ENCODE results near the gene TMEM115.

Gene TMEM115

DNA sequence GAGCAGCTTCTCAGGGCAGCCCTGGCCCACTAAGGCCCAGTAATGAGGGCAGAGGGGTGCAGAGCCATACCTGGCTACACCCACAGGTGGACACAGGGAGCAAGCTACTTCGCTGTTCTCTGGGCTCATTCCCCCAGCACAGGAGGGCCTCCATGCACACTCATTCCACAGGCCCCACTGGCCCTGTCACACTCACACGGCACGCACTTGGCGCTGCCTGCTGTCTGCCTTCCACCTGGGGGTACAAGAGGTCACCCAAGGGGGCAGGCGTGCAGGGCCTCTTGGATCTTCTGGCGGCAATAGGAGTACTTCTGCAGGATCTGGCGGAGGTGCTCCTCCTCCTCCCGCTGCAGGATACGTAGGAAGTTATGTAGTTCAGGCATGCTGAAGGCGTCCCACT lies 29.0 kb downstream of the TMEM115 start:
- no peak for DNase-seq

DNA sequence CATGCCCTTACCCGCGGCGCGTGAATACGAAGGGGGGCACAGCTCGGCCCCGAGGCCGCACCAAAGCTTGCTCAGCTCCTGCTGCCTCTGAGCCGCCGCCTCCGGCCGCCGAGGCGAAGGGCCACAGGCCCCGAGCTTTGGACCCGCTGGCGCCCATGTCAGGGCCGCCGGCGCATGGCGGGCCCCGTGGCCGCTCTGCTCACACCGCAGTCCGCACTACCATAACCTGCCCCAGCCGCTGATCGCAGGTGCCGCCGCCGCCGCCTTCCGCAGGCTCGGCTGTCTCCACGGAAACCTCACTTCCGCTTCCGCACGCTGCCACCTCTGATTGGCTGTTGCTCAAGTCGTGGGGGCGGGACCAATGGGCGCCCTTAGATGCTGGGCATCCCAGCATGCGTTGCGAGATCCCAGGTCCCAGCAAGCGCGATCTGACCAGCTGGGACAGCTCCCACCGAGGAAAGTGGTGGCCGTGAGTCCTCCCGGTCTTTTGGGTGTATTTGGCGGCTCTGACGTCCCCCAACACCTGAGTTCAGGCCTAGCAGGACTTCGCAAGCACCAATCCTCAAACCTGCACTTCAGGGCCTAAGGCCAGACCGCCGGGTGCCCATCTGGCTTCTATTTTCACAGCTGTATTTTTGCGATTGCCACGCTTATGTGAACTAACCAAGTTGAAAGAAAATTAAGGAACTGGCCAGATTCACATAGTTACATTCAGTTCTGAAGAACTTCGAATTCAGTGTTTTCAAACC lies 31.2 kb downstream of the TMEM115 start, which contains the start of gene TUSC2:
TSS of gene TUSC2 (minus strand) at position 281 of the 749 bp plus-strand sequence. CDS start at position 157, 124 bp downstream.
- DNase-seq, result peak; percentile 90

DNA sequence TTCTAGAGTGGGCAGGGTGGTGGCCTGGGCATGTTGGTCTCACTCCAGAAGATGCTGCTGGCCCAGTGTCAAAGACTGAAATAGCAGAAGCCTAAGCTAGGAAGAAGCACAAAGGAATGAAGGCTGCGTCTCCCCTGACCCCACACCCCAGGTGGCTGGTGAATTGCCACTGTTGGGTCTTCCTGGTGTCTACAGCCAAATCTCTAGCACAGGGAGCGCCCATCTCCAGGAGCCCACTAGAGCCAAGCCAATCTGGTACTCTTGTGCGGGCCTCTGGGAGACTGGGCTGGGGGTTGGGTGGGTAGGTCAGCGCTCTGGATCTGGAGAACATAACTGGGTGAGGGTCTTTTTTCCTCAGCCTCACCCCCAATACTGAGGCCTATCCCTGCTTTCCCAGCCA lies 32.2 kb downstream of the TMEM115 start:
- DNase-seq, result no peak

DNA sequence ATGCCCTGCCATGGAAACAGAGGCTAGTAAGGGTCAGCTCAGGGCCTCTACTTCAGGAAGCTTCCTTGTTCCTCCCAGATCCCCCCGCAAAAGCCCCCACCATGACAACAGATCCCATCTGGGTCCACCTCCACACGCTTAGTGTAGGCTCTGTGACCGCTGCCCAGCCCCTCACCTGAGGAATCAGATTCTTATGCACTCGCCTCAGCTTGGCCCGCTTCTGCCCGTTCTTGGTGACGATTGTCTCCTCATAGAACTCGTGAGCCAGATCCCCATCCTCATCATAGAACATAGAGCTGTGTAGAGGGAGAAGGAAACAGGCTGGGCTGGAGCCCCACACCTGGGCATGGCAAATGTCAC lies 33.2 kb downstream of the TMEM115 start:
- DNase-seq, result no peak

DNA sequence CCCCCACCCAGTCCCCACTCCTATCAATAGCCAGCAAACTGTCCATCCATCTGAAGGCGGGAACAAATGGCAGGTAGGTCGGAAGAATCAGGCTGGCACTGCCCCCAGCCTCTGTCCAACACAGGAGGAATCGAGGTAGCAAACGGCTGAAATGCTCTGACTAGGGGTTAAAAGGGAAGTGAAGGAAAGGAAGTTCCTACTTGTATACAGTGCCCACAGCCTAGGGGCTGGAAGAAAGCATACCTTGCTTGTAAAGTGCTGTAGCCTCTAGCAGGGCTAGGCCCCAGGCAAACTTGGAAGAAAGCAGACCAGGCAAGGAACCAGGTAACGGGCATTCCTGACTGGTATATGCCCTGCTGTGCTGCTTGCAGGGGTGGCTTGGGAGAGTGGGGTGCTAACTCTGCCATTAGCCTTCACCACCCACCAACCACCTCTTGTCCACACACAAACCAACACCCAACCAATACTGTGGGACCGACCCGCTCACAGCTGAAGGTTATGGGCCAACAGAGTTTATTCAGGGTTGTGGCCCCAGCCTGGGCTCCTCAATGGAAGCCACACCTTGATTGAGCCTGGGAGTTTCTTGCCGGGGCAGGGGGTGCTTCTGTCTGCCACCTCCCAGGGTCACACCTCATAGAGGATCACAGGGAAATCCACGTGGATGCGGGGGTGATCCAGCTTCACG lies 33.7 kb downstream of the TMEM115 start:
- no peak for DNase-seq

DNA sequence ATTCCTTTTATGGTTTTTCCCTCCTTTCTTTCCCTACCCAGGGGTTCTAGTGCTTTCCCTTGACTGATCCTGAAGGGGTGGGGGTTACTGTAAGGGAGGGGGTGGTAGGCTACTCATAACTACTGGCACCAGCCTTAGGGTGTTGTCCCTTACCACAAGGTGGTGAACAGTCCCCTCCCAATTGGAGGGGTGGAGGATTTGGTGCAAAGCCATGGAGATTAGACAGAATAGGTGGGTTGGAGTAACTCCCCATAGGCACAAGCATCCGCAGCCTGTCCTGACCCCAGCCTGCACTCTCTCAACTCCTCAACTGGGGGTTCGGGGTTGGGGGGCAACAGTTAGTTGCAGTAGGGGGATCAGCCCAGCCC lies 34.2 kb downstream of the TMEM115 start:
- no peak for DNase-seq

DNA sequence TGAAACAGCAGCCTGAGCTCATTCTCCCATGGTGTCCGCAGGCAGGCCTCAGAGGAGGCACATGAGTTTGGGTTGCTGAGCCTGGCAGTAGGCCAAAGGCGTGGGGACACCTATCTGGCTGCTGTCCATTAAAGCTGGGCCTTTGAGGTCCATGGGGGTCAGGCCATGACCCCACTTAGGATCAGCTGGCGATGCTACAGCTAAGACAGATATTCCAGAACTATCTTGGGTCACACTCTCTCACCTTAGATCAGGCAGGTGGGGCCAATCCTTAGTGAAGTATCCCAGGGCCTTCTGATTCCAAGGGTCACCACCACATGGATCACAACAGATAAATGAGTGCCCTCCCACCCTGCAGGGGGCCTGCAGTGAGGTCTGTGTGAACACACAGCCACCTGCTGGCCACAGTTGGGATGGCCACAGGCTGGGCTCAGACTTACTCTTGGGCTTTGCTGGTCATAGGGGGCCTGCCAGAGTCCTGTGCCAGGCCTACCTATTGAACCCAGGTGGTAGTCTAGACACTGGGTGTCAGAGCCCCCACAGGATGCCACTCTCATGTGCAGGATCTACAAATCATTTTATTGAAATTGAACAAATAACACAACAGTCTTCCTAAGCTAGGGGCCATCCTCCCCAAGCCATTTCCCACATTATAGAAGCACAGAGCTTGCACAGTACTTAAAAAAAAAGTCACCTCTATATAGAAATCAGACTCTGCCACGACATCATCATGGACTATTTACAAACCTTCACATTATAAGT lies 34.8 kb downstream of the TMEM115 start:
- DNase-seq, result peak; percentile 32

DNA sequence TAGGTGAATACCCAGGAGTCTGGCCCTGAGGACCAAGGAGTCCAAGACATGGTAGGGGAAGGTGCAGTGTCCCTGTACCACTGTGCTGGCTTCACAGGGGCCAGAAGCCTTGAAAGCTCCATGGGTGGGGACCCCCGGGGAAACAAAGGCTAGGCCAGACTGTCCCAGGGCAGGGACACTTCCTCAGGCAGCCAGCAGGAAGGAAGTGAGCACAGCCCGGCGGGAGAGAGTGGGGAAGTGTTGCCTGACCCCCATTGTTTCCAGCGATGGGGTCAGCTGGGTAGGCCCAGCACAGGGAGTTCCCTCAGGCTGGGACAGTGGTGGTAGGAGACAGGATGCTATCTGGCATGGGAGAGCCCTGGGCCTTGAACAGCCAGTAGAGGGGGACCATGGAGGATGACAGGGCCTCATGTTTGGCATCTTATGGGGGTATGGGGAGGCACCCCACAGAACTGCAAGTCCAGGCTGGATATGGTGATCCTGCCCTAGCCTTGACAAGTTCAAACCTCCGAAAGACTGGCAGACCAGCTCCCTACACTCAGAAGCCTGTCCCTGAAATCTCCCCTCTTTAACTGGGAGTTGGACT lies 35.6 kb downstream of the TMEM115 start:
- no peak for DNase-seq

DNA sequence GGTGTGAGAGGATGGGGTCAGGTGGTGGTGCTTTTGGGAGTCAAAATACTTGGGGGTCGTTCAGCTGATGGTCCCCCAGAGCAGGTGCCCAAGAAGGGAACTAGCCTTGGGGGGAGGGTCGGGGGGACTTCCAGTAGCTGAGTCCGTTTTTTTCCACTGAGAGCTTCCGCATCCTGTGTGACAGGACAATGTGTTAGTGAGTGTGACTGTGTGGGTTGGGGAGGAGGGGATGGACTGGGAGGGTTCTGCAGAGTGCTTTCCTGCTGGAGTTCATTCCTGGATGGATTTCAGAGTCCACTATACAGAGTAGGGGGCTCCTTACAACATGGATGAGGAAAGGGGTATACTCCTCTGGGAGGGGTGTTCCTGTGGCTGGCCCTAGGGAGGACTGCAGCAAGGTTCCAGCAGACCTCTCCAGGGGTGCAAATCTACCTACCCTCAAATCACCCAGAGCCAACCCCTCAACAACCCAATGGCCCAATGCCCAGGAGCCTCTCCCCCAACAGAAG lies 36.2 kb downstream of the TMEM115 start:
- DNase-seq, result no peak

DNA sequence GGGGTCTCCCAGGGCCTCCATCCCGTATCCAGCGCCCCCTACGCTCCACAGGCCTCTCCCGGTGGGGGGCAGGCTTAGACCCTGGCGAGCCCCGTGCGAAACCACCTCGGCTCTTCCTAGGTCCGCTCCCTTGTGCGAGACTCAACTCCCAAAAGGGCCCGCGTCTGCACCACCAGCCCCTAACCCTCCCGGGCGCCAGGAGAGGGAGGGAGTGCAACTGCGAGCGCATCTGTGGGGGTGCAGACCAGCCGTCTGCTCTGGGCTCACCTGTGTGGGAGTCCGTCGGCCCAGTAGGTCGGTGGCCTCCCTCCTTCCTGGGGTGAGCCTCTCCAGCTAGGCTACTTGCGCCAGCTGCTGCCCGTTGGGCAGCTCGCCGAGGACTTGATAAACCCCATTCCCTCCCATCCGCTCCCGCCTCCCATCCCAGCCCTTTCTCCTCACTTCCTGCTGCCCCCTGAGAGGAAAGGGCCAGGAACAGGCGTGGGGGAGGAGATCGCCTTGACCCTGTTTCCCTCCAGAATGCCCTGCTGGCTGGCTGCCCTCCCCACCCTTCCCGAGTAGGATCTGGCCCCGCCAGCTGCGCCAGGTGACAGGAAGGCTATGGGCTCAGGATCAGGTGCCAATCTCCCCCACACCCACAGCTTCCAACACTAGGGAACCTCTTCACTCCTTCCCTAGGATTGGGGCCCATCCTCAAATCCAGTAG lies 36.8 kb downstream of the TMEM115 start, which contains the start of gene HYAL2:
TSS of gene HYAL2 (minus strand) at position 360 of the 706 bp plus-strand sequence. CDS start 2,256 bp downstream, outside the sequence.
- DNase-seq, result no peak

DNA sequence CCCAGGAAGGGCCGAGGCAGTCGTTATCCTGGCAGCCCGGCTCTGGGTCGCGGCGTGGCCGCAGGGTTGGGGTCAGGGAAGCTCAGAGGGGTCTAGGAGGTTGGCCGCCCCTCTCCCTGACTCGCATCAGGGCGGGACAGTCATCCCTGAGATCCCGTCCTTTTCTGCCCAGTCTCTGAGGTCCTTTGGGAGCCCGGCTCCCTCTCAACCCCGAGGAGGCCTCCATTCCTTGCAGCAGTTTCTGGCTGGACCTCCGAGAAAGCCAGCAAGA lies 37.3 kb downstream of the TMEM115 start:
- no peak for DNase-seq

DNA sequence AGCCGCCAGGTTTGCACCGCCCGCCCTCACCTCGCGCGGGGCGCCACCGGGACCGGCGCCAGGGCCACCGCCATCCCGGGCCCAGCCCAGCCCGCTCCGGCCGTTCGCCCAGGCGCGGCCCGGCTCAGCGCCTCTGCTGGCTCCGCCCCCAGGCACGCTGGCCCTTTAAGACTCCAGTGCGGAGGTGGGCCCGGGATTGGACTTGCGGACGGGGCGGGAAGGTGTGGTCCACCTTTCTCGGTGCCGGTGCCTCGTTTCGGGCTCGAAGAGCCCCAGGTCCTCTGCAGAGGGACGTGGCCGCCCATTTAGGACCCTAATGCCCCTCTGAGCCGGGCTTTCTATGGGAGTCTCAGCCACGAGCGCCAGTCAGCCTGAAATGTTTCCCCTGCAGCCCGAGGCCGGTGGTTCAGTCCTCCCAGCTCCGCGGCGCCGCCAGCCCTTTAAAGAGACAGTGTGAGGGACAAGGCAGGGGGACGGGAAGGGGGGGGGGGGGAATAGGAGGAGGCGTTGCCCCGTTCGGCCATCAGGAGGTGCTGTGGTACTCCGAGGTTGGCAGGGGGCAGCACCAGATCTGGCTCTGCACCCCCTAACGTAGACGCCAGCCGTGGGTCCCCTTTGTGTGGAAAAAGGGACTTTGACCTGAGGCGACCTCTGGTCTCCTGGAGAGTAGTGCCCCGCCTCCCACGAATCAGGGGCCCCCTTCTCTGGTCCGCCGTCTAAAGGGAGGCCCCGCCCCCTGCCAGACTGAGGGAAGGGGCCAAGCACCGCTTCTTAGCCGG lies 37.8 kb downstream of the TMEM115 start:
- peak; percentile 60 for DNase-seq

DNA sequence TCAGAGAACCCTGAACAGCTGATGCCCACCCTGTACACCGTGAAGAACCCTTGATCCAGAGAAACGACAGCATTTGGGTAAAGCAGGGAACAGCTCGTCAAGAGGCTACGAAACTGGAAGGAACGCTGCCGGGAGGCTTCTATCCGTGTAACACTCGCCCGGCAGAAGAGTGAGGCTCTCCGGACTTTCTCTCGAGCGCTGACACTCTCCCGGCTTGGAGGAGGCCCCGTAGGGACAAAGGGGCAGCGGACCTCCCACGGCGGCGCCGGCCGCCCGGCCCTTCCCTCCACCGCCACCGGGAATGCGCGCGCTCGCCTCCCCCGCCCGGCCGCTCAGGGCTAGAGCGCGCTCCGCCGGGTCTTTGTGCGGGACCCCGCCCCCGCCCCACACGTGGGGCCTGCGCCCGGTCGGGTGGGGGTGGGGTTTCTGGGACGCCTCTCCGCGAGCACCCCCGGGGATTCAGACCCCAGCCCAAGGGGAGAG lies 38.4 kb downstream of the TMEM115 start:
- no peak for DNase-seq

DNA sequence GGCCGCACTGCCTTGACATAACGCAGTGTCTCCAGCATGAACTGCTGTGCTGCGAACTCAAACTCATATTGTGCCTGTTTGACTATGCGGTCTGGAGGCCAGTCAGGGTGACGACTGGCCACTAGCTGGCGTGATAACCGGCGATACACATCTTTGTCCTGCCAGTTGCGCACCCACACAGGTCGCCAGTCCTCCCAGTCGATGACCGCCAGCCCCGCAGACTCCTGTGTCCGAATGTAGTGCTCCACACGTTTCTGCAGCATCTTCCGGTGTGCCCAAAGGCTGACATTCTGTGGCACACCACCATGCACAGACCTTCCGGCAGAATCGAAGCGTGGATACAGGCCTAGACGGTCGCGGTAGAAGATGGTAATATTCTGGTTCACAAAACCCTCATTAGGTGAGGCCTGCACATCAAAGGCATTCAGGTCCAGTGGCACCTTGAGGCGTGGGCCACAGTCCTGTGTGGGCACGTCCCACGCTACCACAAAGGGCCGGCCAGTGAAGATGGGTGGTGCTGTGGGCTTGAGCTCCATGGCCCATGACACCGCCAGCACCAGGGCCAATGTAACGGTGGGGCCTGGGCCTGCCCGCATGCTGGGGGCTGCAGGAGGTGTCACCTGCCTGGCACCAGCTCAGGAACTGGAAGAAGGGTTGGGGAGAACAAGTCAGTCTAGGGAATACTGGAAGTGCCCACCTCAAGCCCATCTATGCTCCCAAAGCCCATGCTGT lies 39.3 kb downstream of the TMEM115 start:
- DNase-seq, result no peak

DNA sequence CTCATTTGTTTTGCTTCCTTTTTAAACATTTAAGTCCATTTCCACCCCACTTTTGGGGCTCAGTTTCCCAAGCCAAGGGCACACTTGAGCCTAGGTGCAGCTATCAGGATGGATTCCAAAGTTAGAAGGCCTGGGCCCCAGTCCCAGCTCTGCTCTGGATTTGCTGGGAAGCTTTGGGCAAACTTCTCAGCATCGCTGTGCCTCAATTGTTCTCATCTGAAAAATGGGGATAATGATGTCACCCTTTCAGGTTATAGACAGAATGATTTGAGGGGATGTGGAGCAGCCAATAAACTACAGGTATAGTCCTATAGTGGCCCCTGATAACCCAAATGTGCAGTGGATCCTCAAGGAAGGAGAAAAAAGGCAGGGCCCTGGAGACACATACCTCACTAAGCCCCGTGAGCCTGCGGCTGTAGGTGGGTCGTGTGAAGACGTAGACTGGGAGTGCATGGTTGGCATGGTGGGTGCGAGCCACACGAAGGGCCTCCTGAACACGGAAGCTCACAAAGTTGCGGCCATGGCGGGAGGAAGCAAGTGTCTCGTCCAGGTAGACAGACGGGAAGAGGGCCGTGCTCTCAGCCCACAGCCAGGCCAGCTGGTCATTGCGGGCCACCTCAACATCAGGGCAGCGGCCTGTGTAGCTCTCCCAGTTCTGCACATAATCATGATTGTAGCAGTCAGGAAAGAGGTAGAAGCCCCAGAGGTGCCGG lies 40.0 kb downstream of the TMEM115 start:
- DNase-seq, result no peak

DNA sequence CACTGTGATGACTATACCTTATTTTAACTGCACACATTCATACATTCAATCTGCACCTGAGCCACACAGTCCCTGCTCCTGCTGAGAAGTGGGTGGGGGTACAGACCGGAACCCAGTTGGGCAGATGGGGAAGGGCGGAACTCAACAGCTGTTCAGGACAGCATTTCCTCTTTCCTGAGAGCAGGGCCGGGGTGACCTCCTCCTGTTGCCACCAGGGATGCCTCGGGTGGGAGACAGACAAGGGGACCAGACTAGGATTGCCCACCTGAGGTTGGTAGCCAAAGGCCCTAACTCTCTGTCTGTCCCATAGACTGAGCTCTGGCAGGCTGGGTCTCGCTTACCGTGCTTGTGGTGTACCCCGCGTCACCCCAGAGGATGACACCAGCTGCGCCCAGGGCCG lies 40.7 kb downstream of the TMEM115 start:
- no peak for DNase-seq

DNA sequence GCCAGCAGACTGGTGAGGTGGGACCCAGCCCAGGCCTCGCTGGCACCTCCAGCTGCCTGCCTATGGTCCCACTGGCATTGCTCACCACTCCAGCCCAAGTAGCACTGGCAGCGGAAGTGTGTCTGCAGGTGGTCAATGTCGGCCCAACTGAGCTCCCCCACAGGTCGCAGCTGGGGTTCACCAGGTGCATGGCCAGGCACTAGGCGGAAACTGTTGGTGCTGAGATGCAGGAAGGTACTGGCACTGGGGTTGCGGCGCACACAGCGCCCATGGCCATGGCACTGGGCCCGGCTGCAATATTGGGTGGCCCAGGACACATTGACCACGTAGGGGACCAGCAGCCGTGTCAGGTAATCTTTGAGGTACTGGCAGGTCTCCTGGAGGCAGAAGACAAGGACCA lies 41.2 kb downstream of the TMEM115 start:
- no peak for DNase-seq

DNA sequence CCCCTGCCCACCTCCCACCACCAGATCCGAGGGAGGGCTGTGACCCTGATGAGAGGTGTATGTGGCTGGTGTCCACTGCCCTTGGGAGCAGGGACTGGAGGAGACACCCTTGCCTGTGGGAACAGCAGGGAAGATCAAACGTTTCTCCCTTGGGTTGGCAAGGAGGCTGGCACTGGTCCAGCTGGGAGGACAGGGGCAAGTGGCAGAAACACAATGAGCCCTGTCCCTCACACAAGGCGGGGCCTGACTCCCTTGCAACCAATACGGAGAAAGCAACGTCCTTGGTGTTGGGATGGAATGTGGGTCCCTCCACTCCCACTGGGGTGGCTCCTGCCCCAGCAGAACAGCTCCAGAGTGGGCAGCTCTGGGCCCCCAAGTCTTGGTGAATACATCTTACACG lies 42.0 kb downstream of the TMEM115 start:
- DNase-seq, result no peak

DNA sequence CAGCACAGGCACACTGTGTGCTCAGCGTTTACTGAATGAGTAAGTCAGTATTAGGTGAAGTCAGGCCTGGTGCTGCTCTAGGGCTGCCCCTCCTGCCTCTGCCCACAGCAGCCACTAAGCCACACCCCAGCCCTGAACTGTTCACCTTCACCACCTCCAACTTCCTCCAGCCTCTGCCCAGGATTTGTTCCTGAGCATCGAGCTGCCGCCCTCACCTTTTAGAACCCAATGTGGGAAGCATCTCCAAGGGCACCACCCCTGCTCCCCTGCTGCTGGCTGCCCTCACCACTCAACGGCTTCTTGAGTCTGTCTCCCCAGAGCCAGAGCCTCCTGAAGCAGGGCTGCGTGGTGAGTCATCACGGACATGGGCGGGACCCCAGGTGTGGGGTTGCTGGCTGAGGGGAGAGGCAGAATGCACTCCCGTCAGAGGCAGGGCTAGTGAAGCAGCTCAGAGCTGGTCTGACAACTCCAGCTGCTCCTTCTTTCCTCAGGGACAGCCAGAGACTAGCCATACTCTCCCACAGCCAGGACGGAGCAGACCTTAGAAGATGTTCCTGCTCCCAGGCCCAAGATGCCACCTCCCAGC lies 42.6 kb downstream of the TMEM115 start:
- no peak for DNase-seq

DNA sequence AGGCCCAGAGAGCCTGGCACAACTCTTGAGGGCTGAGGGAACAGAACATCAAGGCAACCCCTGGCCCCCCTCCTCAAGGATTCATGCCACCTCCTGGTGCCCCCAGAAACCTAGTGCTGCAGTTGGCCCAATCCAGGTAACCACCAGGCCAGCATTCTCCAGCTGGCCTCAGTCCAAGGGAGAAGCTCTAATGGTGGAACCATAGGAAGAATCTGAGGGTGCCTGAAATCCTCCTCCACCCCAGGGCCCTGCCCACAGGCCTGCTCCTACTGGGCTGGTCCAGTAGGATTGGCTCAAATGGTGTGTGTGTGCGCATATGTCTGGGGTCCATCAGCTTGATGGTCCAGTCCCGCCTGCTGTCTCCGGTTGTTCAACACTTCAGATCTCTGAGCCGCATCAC lies 44.5 kb downstream of the TMEM115 start:
- DNase-seq, result no peak
